Right lobe of liver (tissue), 6 donors: ENCODE measurements around the gene GNPTAB. TPM values are rescaled to one million over a fixed set of nuclear protein-coding genes. Genes with fewer than 3 reads are reported as not detected.

Experiments used
- ATAC-seq, 4 donors: fragments of 200-7000 bp; cut with Tn5 transposase; one replicate each; pipeline ENCODE4 v1.9.1; 2020; ENCODE audit warnings: mild to moderate bottlenecking in 4 of 4, moderate library complexity in 4 of 4
- DNase-seq, 3 donors: peaks; one replicate each; pipeline ENCODE4 v3.0.0-alpha.2; 2020
- H3K27ac ChIP-seq, 3 donors: fragments of 200-600 bp; one replicate each; pipeline ENCODE4 v1.8.0; 2022
- H3K27me3 ChIP-seq, 2 donors: fragments of 200-600 bp; one replicate each; pipeline ENCODE4 v1.8.0; 2022
- H3K36me3 ChIP-seq, 4 donors: fragments of 200-600 bp; sonication (generic) in 1 of 4; one replicate each; pipeline versions ENCODE4 v1.5.1 to v1.8.0; 2017 to 2022; ENCODE audit warnings: control low read depth in 1 of 4
- H3K4me1 ChIP-seq, 4 donors: fragments of 200-600 bp; sonication (generic) in 1 of 4; one replicate each; pipeline versions ENCODE4 v1.5.1 to v1.8.0; 2017 to 2022; ENCODE audit warnings: control low read depth in 1 of 4
- H3K4me3 ChIP-seq, 3 donors: fragments of 200-600 bp; one replicate each; pipeline ENCODE4 v1.8.0; 2022
- H3K9me3 ChIP-seq, 4 donors: fragments of 200-600 bp; sonication (generic) in 1 of 4; one replicate each; pipeline versions ENCODE4 v1.5.1 to v1.8.0; 2017 to 2022; ENCODE audit warnings: control low read depth in 1 of 4
- POLR2A ChIP-seq: fragments of 450-650 bp; IDR thresholded peaks from one replicate; pipeline ENCODE4 v1.6.1; 2017; ENCODE audit warnings: antibody characterized with exemption, mild to moderate bottlenecking
- WGBS: methylation state at CpG from one replicate; pipeline ENCODE4 v1.1.6; 2018; ENCODE audit warnings: low coverage, low lambda C conversion rate; ENCODE audit not compliant: insufficient coverage; ENCODE audit errors: missing lambda C conversion rate; 5-methylcytosine and 5-hydroxymethylcytosine counted together
- intact Hi-C, 2 donors: fragments of 100-400 bp; cut with DNase I; formaldehyde crosslinking; loops; one replicate each; pipeline versions ENCODE4 v1.11.2 to v1.14.1; 2022
- total RNA-seq, 6 experiments: library from RNA; depleted of rRNA in 2 of 6; stranded (reverse); fragments of >200 nt in 2 of 6; fragmentation: NEBNext Ultra II Directional in 3 of 6; extraction: Animal tissue kit (Norgen Biotek cat#: 25700) in 3 of 6; gene quantifications; one replicate each; pipeline versions ENCODE4 v1.1.0 to v1.2.4, GENCODE V29; 2016 to 2023
- TF ChIP-seq, protein P1 (sequence below), 4 donors: fragments of 200-600 bp in 3 of 4; fragments of 450-650 bp in 1 of 4; IDR thresholded peaks; one replicate each; pipeline versions ENCODE4 v1.5.1 to v1.8.0; 2016 to 2022; ENCODE audit warnings: antibody characterized with exemption in 4 of 4, mild to moderate bottlenecking in 2 of 4
- donor health status: DM: no; HTN: yes; CAD: no.
- donor health status: DM: no; HTN: no; CAD: no.
- donor health status: DM: no; HTN: no; CAD: no.
- donor health status: DM: no; HTN: yes; CAD: no.
- donor health status: DM: no; HTN: yes; CAD: no.

The GNPTAB gene
- total RNA-seq, 6 experiments from 2014 or later, result 8.8 to 17.4 (median 14.1) TPM

DNA sequence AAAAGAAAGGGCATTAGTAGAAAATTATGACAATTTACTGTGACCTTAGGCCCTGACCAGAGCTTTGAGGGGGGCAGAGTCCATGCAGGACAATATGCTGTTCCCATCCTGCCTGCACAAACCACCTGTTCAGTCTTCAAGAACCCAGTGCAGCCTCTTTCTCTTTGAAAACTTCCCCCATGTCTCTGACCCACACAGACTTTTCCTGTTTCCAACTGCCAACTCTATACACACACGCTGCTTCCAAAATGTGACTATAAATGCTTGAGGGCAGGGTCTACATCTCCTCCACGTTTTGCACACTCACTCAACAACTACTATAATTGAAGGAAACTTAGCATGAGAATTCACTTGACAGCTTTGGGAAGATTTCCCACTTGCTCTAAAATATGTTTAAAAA lies 54.9 kb downstream of the GNPTAB start:
- Histone ChIP-seq H3K27me3 (no peaks in the 10 kb centered on the region), H3K4me3 (no peak overlapping the region), H3K36me3 (no peaks in the 10 kb centered on the region), H3K9me3 (no peaks in the 10 kb centered on the region), H3K4me1 (no peaks in the 10 kb centered on the region), H3K27ac (no peak overlapping the region)
- ATAC-seq (no peak), DNase-seq (no peak)
- TF ChIP-seq POLR2A, result no peak
- TF ChIP-seq, protein P1, sequence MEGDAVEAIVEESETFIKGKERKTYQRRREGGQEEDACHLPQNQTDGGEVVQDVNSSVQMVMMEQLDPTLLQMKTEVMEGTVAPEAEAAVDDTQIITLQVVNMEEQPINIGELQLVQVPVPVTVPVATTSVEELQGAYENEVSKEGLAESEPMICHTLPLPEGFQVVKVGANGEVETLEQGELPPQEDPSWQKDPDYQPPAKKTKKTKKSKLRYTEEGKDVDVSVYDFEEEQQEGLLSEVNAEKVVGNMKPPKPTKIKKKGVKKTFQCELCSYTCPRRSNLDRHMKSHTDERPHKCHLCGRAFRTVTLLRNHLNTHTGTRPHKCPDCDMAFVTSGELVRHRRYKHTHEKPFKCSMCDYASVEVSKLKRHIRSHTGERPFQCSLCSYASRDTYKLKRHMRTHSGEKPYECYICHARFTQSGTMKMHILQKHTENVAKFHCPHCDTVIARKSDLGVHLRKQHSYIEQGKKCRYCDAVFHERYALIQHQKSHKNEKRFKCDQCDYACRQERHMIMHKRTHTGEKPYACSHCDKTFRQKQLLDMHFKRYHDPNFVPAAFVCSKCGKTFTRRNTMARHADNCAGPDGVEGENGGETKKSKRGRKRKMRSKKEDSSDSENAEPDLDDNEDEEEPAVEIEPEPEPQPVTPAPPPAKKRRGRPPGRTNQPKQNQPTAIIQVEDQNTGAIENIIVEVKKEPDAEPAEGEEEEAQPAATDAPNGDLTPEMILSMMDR (IDR thresholded peaks at IDR 0.05), result no peak
- 67% methylated on average over 2 of the region's 2 CpGs for WGBS
- intact Hi-C loops, result loop anchor here (10.0 kb wide), 1 partner anchor 59 kb away; the partner anchor contains the start of gene GNPTAB (in 2 of the 2)

- H3K4me1 ChIP-seq, result no peaks in the 10 kb centered on the region
- H3K4me3 ChIP-seq, result no peak overlapping the region
- H3K27ac ChIP-seq, result no peak overlapping the region
- DNase-seq (peak in 2 of 3 donors; percentile 32 to 65), ATAC-seq (peak; percentile 90 to 94 (median 92))
- intact Hi-C loops, result loop anchor here (10.0 kb wide), 1 partner anchor 61 kb away; the partner anchor contains the start of gene GNPTAB (in 2 of the 2)
- H3K9me3 ChIP-seq, result no peaks in the 10 kb centered on the region
- WGBS, result 39% methylated on average over 2 of the region's 2 CpGs
- TF ChIP-seq, protein P1 (IDR thresholded peaks at IDR 0.05), result peak; percentile 93 to 96 (median 94)
- no peak for TF ChIP-seq POLR2A
- no peaks in the 10 kb centered on the region for H3K27me3 ChIP-seq
- no peaks in the 10 kb centered on the region for H3K36me3 ChIP-seq
Measured at GRCh38 chr12:101773650-101774162, 57.1 kb downstream of the GNPTAB start.

- intact Hi-C loops, result loop anchor here (10.0 kb wide), 1 partner anchor 63 kb away; the partner anchor contains the start of gene GNPTAB (in 2 of the 2)
Measured at GRCh38 chr12:101772012-101772775, 58.6 kb downstream of the GNPTAB start.

DNA sequence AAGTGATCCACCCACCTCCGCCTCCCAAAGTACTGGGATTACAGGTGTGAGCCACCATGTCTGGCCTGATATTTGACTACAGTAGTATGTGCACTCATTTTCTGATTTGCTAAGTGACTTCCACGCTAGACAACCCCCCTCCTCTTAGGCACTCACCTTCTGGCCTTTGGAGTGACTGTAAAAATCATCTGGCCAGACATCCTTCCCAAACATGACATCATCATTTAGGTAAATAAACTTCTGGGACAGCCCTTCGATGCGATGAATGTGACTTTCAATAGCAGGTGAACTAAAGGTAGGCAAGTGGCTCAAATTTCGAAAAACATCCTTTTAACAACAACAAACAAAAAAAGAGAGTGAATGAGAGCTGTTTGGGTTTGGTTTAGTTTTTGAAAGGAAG lies 60.9 kb downstream of the GNPTAB start:
- 57% methylated on average over 5 of the region's 5 CpGs for WGBS
- Histone ChIP-seq H3K9me3 (no peaks in the 10 kb centered on the region), H3K4me3 (no peak overlapping the region), H3K27me3 (no peaks in the 10 kb centered on the region), H3K27ac (no peak overlapping the region), H3K36me3 (no peaks in the 10 kb centered on the region), H3K4me1 (no peaks in the 10 kb centered on the region)
- TF ChIP-seq POLR2A, result no peak
- TF ChIP-seq, protein P1 (IDR thresholded peaks at IDR 0.05), result no peak
- ATAC-seq (peak in 2 of 4 donors; percentile 18 to 76), DNase-seq (no peak)
- intact Hi-C loops, result loop anchor here (10.0 kb wide), 1 partner anchor 65 kb away; the partner anchor contains the start of gene GNPTAB (in 2 of the 2)

More at GRCh38 chr12:101772012-101772775, 58.6 kb downstream of the GNPTAB start:
- H3K4me1 ChIP-seq, result no peaks in the 10 kb centered on the region
- no peaks in the 10 kb centered on the region for H3K36me3 ChIP-seq
- DNase-seq (no peak), ATAC-seq (peak in 1 of 4 donors; percentile 43)
- WGBS, result 64% methylated on average over 5 of the region's 5 CpGs
- H3K27ac ChIP-seq, result no peak overlapping the region
- TF ChIP-seq, protein P1 (IDR thresholded peaks at IDR 0.05), result no peak
- no peak for TF ChIP-seq POLR2A
- H3K4me3 ChIP-seq, result no peak overlapping the region
- H3K27me3 ChIP-seq, result no peaks in the 10 kb centered on the region
- no peaks in the 10 kb centered on the region for H3K9me3 ChIP-seq
